HG02623 (cell line): Measurements from ENCODE around the gene SNAP25.

ENCODE experiments used
- ATAC-seq: cut with Tn5 transposase; IDR thresholded peaks from one replicate; pipeline ENCODE4 v1.9.1; 2021; ENCODE audit warnings: moderate library complexity; ENCODE audit not compliant: unreplicated experiment

SNAP25 gene

DNA sequence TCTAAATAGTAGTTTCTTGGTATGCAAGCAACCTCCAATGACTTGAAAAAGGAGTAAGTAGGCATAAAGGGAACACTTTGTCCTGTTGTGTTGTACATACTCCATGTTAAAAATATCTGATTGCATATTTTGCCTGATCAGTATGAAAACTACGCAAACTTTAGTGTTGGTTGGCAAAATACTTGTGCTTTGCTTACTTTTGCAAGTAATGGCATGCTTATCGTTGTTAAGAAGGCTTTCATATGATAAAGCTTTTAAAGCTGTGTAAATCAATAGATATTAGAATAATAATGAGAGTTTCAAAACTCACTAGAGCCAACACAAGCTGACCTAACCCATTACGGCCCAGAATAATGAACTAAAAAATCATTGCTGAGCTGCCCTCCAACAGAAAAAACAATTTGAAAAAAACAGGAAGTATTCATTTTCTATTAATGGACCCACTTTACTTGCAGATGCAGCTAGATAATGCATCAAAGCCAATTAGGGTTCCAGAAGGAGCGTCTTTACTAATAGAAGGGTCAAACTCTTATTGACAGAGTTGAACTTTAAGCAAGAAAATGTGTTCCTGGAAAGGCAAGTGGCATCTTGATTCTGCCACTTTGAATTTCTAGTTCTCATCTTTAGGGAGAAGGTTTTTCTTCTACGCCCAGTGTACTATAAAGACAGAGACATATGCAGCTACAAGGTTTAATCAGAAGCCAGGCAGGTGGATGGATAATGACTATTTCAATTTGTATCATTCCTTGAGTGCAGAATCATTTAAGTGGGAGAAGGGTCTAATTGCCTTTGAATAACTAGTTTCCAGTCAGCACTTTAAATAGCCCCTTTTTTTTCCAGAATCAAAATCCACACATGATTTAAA, 82.2 kb downstream of the SNAP25 start:
- ATAC-seq = no peak

GRCh38 chr20:10303852-10304251, 85.2 kb downstream of the SNAP25 start:
- ATAC-seq = no peak

DNA sequence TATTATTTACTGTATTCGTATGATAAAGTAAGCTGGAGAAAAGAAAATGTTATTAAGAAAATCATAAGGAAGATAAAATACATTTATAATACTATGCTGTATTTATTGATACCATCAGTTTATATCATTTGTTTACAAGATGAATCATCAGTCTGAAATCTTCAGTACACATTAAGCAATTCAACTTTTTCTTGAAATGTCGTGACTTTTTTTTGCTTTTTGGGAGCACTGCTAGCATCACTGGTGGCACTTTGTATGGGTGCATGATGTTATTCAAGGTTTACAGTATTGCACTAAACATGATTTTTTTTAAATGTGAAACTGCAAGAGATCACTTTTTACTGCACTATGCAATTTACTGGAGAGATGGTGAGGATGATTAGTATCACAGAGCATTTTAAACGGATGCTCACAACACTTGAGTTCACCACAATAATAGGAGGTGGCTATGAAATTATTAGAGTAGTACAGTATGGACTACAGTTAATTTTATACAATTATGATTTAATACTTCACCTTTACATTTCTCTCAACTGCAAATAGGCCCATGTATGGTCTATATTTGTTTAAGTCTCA, 85.9 kb downstream of the SNAP25 start:
- no peak for ATAC-seq

DNA sequence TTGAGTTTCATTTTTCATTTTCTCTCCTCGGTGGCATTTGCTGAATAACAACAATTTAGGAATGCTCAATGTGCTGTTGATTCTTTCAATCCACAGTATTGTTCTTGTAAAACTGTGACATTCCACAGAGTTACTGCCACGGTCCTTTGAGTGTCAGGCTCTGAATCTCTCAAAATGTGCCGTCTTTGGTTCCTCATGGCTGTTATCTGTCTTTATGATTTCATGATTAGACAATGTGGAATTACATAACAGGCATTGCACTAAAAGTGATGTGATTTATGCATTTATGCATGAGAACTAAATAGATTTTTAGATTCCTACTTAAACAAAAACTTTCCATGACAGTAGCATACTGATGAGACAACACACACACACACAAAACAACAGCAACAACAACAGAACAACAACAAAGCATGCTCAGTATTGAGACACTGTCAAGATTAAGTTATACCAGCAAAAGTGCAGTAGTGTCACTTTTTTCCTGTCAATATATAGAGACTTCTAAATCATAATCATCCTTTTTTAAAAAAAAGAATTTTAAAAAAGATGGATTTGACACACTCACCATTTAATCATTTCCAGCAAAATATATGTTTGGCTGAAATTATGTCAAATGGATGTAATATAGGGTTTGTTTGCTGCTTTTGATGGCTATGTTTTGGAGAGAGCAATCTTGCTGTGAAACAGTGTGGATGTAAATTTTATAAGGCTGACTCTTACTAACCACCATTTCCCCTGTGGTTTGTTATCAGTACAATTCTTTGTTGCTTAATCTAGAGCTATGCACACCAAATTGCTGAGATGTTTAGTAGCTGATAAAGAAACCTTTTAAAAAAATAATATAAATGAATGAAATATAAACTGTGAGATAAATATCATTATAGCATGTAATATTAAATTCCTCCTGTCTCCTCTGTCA, 88.1 kb downstream of the SNAP25 start:
- ATAC-seq = no peak

DNA sequence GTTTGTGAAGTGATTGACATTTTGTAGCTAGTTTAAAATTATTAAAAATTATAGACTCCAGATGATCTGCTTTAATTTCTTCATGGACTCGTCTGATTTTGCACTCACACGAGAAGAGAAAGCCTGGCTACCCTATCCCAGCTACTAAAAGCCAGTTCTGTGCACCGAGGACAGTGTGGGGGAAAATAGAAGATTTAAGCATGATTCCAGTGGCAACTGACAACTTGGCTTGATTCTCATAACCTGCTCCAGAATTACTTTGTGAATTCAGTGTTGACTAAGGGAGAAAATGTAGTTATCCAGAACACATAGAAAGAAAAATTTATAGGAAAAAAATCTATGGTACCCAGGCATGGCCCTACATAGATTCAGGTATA, 88.7 kb downstream of the SNAP25 start:
- ATAC-seq = no peak

GRCh38 chr20:10308652-10309051, 90.0 kb downstream of the SNAP25 start:
- ATAC-seq = no peak

DNA sequence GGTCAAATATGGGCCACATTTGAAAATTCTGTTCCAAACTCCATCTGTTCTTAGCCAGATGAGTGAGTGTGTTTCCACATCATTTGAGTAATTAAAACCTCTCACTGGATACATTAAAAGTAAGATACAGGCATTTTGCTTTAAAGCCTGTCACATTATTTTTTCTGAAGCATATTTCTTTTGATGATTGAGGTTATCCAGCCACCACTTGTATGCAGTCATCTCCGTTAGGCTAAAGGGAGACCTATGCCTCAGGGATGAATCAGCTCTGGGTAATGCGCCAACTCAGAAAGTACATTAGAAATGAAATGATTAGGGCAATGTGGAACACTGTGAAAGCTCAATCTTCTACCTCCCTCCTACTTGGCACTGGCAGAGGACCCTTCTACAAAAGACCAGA, 90.7 kb downstream of the SNAP25 start:
- no peak for ATAC-seq

GRCh38 chr20:10312111-10312510, 93.5 kb downstream of the SNAP25 start:
- no peak for ATAC-seq

DNA sequence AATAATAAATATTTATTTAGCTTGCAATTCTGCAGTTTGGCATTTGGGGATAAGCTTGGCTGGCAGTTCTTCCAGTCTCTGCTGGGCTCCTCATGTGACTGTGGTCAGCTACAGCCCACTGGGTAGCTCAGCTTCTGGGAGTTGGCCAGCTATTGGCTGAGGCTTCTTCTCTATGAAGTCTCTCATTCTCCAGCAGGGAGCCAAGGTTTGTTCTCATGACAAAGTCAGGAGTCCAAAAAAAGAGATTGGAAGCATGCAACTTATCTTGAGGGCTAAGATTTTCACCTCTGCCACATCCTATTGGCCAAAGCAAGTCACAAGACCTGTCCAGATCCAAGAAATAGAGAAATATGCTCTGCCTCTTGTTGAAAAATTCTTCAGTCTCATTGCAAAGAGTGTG, 94.6 kb downstream of the SNAP25 start:
- no peak for ATAC-seq

DNA sequence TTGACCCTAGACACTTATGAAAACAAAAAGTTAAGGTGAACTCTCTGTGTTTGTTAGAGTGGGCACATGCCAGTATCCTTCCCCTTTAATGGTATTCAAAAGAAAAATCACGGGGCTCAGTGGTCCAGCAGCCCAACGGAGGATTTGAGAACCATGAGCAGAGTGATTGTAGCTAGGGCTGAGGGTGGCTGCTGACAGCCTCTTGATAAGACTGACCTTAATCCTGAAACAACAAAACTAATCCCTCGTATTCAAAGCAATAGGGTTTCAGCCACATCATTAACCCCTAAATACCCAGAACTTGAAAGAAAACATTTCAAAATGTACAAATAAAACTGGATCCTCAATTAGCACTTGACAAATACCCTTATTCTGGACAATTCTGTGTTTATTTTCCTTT, 95.1 kb downstream of the SNAP25 start:
- ATAC-seq = no peak

DNA sequence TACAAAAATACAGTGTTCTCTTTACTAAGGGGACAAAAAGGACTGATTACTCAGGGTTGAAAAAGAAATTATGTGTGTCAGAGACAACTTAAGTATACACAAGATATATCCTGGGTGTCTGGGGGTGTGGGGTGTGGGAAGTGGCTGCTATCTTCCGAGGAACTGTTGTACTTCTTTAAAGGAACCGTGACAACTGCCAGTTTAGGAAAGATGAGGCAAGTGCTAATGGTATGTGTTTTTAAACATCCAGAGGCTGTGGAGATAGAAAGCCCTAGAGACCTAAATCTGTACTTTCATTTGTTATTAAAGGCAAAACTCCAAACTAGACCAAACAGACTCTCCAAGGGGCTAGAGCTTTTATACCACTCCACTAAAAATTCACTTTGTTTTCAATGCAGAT, 95.6 kb downstream of the SNAP25 start:
- ATAC-seq = no peak

GRCh38 chr20:10315138-10315537, 96.5 kb downstream of the SNAP25 start:
- ATAC-seq = no peak

DNA sequence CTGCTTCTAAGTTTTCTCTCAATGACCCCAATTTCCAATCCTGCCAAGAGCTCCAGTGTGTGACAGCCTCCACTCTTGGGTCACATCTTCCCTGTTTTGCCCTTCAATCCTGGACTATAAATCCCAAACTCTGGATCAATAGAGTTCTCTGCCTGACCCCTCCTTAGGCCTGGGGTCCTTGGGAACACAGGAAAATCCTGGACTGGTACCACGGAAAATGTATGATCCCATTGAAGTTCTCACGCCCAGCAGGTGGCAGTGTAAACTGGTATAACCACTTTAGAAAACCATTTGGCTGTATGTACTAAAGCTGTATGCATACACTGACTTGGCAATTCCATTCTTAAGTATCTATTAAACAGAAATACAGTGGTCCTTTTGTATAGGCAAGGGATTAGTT, 98.0 kb downstream of the SNAP25 start:
- no peak for ATAC-seq

- ATAC-seq = no peak
Observed at GRCh38 chr20:10318291-10319024, 99.8 kb downstream of the SNAP25 start.

DNA sequence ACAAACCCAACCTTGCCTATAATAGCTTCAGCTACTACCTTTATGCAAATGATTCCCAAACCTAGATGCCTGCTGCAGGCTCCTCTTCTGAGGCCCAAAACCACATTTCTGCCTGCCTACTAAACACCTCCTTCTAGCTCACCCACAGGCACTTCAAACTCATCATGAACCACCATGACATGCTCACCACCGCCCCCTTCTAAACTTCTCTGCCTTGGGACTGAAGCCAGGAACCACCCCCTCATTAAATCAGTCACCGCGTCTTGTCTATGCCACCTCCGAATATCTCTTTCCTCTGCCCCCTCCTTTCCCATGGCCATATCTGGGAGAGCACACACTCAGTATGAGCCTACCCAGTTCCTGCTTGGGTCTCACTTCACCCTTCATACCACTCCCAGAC, 101.2 kb downstream of the SNAP25 start:
- ATAC-seq = no peak

DNA sequence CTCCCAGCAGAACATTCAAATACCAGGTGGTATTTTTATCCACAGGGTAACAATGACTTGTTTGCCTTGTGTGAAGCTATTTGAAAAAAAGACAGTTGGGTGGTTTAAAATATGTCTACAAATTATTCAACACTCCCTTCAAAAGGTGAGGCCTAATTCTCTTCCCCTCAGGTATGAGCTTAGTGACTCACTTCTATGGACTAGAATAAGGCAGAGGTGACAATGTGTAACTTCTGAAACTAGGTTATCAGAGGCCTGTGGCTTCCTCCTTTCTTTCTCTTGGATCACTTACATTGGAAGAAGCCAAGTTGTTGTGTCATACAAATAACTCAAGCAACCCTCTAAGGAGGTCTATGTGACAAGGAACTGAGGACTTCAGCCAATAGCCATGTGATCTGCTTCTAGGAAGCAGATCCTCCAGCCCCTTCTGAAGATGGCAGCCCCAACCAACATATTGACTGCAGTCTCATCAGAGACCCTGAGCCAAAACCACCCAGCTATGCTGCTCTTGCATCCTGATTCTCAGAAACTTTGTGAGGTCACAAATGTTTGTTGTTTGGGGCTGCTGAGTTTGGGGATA, 102.6 kb downstream of the SNAP25 start:
- ATAC-seq = no peak

GRCh38 chr20:10322073-10323012, 103.7 kb downstream of the SNAP25 start:
- ATAC-seq = no peak

DNA sequence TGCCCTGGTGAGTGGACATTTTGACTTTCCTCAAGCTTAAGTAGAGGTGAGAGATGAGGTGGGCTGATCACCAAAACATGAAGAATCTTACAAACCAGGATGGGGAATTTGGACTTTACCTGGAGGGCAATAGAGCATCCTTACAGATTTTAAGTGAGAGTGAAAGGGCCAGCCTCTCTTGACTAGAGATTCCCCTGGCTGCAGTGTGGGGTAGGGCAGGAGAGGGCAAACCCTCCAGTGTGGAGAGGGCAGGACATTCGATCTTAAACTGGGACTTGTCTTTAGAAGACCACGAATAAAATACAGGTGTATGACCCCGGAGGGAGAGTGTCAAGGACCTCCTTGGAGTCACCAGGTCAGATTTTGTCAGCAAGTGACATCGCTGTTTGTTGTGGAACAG, 105.1 kb downstream of the SNAP25 start:
- no peak for ATAC-seq

- no peak for ATAC-seq
Observed at GRCh38 chr20:10324198-10324847, 105.7 kb downstream of the SNAP25 start.
